ENCODE data around the gene ATG7. TPM values are rescaled to one million over a fixed set of nuclear protein-coding genes. Genes with fewer than 3 reads are reported as not detected.

The ATG7 gene
- total RNA-seq, 1 donor from 2014 or later, result 31.3 TPM

DNA sequence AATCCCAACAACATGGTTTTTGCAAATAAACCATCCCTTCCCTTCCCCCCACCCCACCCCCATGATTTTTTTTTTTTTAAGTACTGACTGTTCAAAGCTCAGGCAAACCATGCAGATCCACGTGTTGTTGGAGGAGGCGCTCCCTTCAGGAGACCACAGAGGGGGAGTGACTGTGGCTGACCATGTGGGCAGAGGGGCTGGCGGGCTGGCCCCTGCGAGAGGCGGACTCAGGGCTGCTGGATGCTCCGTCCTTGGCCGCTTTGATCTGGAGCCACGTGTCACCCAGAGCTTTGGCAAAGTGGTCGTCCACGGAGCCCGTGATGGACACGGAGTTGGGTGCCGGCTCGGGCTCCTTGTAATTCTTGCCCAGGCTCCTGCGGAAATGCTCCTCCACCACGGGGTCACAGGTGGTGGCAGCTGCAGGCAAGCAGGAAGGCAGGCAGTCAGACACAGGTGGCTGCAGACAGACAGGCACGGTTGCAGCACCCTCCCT lies 286.3 kb downstream of the ATG7 start:
- no peak for DNase-seq (ENCODE audit: low read depth)
- Histone ChIP-seq H3K36me3 (ENCODE audit: control insufficient read depth, insufficient read depth, low read length) (peaks cover 6% of the 10 kb centered on the region), H3K4me3 (ENCODE audit: low read depth, low read length) (no peak overlapping the region), H3K27me3 (ENCODE audit: control insufficient read depth, insufficient read depth, low read length) (no peaks in the 10 kb centered on the region)
- no peak for TF ChIP-seq CTCF (IDR thresholded peaks at IDR 0.05; ENCODE audit: insufficient read depth, low read length, poor library complexity, severe bottlenecking)

DNA sequence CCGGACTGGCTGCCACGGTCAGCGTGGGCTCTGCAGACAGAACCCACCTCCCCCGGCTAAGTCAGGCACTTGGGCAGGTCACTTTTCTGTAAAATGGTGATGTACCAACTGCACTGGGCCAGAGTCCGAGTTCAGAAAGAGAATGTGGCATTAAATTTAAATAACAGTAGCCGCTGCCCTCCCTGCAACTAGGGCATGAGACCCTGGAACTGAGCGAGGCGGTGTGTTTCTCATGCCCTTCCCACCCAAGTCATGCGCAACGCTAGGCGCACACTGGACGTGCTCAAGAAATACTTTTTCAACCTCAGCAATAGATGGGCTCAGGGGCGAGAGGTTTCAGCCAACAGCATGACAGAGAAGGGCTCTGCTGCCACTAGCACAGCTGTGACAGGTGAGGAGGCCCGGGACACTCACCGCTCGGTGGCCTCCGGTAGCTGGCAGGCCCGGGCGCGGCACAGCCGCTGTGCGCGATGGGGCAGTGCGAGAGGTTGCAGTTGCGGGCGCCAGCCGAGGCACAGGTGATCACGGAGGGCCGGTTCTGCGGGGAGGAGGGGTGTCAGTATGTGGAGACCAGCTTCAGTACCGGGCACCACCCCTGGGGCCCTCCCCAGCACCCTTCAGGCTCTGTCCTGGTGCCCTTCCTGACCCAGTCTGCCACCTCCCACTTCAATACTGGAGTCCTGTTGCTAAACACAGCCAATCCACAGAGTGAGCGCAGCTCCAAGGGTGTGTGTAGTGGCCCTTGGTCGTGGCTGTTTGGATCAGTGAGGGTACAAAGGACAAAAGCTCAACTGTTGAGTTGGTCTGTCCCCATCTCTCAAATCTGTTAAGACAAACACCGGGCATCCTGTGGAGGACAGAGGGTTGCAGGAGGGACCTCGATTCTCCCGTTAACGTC lies 287.0 kb downstream of the ATG7 start:
- H3K36me3 ChIP-seq (ENCODE audit: control insufficient read depth, insufficient read depth, low read length), result peaks cover 5% of the 10 kb centered on the region
- no peak overlapping the region for H3K4me3 ChIP-seq (ENCODE audit: low read depth, low read length)
- no peak for TF ChIP-seq CTCF (IDR thresholded peaks at IDR 0.05; ENCODE audit: insufficient read depth, low read length, poor library complexity, severe bottlenecking)
- no peak for DNase-seq (ENCODE audit: low read depth)
- no peaks in the 10 kb centered on the region for H3K27me3 ChIP-seq (ENCODE audit: control insufficient read depth, insufficient read depth, low read length)

- H3K36me3 ChIP-seq (ENCODE audit: control insufficient read depth, insufficient read depth, low read length), result peaks cover 1% of the 10 kb centered on the region
- no peak overlapping the region for H3K4me3 ChIP-seq (ENCODE audit: low read depth, low read length)
- DNase-seq (ENCODE audit: low read depth), result no peak
- TF ChIP-seq CTCF (IDR thresholded peaks at IDR 0.05; ENCODE audit: insufficient read depth, low read length, poor library complexity, severe bottlenecking), result no peak
- H3K27me3 ChIP-seq (ENCODE audit: control insufficient read depth, insufficient read depth, low read length), result no peaks in the 10 kb centered on the region
Measured at GRCh38 chr3:11559816-11560633, 287.8 kb downstream of the ATG7 start.

- Histone ChIP-seq H3K27me3 (ENCODE audit: control insufficient read depth, insufficient read depth, low read length) (no peaks in the 10 kb centered on the region), H3K4me3 (ENCODE audit: low read depth, low read length) (no peak overlapping the region), H3K36me3 (ENCODE audit: control insufficient read depth, insufficient read depth, low read length) (peaks cover 1% of the 10 kb centered on the region)
- DNase-seq (ENCODE audit: low read depth), result no peak
- no peak for TF ChIP-seq CTCF (IDR thresholded peaks at IDR 0.05; ENCODE audit: insufficient read depth, low read length, poor library complexity, severe bottlenecking)
Measured at GRCh38 chr3:11560746-11561145, 288.5 kb downstream of the ATG7 start.

DNA sequence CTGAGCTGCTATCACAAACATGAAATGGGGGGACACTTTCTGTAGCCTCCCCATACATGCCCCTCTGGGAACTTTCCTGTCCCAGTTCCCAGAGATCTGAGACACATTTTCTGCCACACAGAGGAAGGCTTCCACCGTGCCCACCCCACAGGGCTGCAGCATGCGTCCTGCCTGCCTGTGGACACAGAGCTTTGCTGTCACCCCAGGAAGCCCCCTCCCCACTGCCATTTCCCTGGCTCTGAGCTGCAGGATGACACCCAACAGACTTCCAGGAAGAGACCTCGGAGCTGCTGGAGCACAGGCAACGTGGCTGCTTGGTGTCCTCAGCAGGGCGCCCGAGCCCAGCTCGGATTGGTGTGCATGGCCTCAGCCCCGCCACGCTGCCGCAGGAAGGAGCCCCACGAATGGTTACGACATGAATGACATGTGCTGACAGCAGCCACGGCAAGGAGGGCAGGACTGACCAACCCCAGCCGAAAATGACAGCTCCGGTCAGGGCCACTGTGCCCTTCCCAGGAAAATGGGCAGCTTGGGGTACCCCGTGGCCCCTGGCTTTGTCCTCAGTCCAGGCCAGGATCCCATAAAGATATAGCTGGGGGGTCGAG lies 290.2 kb downstream of the ATG7 start:
- Histone ChIP-seq H3K36me3 (ENCODE audit: control insufficient read depth, insufficient read depth, low read length) (peaks cover 2% of the 10 kb centered on the region), H3K27me3 (ENCODE audit: control insufficient read depth, insufficient read depth, low read length) (no peaks in the 10 kb centered on the region), H3K4me3 (ENCODE audit: low read depth, low read length) (no peak overlapping the region)
- no peak for TF ChIP-seq CTCF (IDR thresholded peaks at IDR 0.05; ENCODE audit: insufficient read depth, low read length, poor library complexity, severe bottlenecking)
- DNase-seq (ENCODE audit: low read depth), result no peak

Measured in kidney epithelial cell (primary cell).